A673 (cell line): ENCODE data around the gene SNTG2.

ENCODE experiments used
- EZH2 ChIP-seq: fragments of 200-600 bp; sonication (generic); IDR thresholded peaks from 2 replicates; pipeline ENCODE4 v1.6.1; 2017; ENCODE audit warnings: borderline replicate concordance, low read depth, mild to moderate bottlenecking, mixed read lengths, antibody characterized with exemption, low read length; ENCODE audit not compliant: poor library complexity, severe bottlenecking
- TF ChIP-seq, protein P1 (sequence below): fragments of 300-800, 200-600 bp; sonication (generic); conservative IDR thresholded peaks from 2 replicates; pipeline ENCODE4 v1.5.1; 2017; ENCODE audit warnings: low read depth, mild to moderate bottlenecking, antibody characterized with exemption, low read length, moderate library complexity, mixed read lengths

DNA sequence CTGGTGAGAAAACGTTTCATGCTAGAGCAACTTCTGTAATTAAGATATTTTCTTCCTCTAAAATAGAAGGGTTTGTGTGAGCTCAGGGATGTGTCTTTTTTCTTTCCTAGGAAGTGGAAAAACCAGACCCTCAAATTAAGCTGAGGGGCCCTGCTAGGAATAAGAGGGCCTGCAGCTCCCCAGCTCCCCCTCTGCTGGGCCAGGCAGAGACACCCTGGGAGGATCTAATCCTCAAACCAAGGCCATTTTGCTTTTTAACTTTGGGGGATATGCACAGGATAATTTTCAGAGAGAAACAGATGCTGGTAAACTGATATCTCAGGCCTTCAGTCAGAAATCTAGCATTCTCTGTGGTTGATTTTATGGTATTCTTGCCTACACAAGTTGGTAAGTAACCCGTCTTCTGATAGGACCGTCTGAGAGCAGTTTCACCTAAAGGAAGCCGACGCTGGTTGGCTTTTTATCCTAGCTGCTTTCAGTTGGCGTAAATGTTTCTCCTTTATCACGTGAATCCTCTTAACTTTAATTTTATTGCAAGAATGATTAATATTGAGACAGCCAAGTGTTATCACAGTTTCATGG lies 34.8 kb downstream of the SNTG2 start:
- no peak for TF ChIP-seq EZH2
- TF ChIP-seq, protein P1, sequence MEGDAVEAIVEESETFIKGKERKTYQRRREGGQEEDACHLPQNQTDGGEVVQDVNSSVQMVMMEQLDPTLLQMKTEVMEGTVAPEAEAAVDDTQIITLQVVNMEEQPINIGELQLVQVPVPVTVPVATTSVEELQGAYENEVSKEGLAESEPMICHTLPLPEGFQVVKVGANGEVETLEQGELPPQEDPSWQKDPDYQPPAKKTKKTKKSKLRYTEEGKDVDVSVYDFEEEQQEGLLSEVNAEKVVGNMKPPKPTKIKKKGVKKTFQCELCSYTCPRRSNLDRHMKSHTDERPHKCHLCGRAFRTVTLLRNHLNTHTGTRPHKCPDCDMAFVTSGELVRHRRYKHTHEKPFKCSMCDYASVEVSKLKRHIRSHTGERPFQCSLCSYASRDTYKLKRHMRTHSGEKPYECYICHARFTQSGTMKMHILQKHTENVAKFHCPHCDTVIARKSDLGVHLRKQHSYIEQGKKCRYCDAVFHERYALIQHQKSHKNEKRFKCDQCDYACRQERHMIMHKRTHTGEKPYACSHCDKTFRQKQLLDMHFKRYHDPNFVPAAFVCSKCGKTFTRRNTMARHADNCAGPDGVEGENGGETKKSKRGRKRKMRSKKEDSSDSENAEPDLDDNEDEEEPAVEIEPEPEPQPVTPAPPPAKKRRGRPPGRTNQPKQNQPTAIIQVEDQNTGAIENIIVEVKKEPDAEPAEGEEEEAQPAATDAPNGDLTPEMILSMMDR = no peak
